ENCODE results near the gene FAM184A.

The FAM184A gene

GRCh38 chr6:119113961-119114360 lies 35.5 kb upstream of the FAM184A start:
- Histone ChIP-seq H2BK120ac (ENCODE audit: low read depth, low read length) (no peak overlapping the region), H3K4me3 (ENCODE audit: low read length) (no peak overlapping the region), H4K5ac (ENCODE audit: low read length) (no peak overlapping the region), H3K23ac (ENCODE audit: low read length) (no peak overlapping the region), H2BK5ac (ENCODE audit: low read length) (no peak overlapping the region), H3K79me1 (ENCODE audit: low read length) (no peaks in the 10 kb centered on the region), H2AK5ac (ENCODE audit: low read length) (no peak overlapping the region), H3K56ac (ENCODE audit: low read length) (no peak overlapping the region), H3K4me1 (ENCODE audit: control insufficient read depth, low read depth, low read length) (peaks cover 2% of the 10 kb centered on the region), H3K36me3 (ENCODE audit: control insufficient read depth, insufficient read depth, low read length) (no peaks in the 10 kb centered on the region), H3K27ac (ENCODE audit: low read depth, low read length) (no peak overlapping the region), H3K27me3 (ENCODE audit: insufficient read depth, low read length, poor library complexity) (no peaks in the 10 kb centered on the region), H3K79me2 (ENCODE audit: control insufficient read depth, insufficient read depth, low read length) (no peaks in the 10 kb centered on the region), H3K18ac (ENCODE audit: low read length) (no peak overlapping the region), H3K4ac (ENCODE audit: low read depth, low read length) (no peak overlapping the region), H4K8ac (ENCODE audit: low read depth, low read length) (no peak overlapping the region), H3K9ac (ENCODE audit: low read length) (no peak overlapping the region), H2BK15ac (replicated peaks; ENCODE audit: low read depth) (no peak overlapping the region), H3K4me2 (ENCODE audit: low read length) (no peak overlapping the region)
- DNase-seq = no peak
- no CpG with 5 or more reads among the region's 1 CpG for WGBS (ENCODE audit: extremely low coverage, insufficient coverage, low lambda C conversion rate)

DNA sequence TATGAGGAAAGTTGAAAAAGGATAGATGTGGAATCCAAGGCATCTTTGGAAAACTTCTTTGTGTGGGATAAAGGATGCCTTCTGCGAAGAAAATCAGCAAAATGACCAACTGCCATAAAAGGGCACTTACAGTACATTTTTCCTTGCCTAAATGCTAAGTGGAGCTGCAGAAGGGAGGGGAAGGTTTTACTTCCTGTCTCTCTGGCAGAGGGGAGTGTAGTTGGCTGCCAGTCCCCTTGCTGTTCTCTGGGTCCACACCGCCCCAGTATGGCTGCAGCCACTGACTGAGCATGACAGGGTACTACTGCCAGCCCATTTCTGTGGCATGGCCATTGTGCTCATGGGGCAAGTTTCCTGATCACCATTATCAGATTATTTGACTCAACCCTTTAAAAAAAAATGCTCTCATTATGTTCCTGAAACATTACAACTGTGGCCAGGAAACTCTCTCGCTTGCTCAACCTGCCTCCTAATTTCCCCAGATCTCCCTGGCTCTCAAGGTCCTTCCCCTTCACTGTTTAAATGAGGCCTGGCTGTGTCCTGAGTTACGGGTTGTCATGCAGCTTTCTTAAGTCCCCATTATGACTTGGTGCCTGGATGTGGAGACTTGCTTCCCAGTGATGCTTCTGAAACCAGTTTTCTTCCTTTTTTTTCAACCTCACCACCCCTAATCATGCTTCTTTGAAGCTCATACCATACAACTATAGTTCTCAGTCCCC lies 34.5 kb upstream of the FAM184A start:
- peak overlapping the region; percentile 27 for H3K56ac ChIP-seq (ENCODE audit: low read length)
- no peak overlapping the region for H3K4ac ChIP-seq (ENCODE audit: low read depth, low read length)
- no peak for DNase-seq
- H3K9ac ChIP-seq (ENCODE audit: low read length) = no peak overlapping the region
- peaks cover 2% of the 10 kb centered on the region for H3K4me1 ChIP-seq (ENCODE audit: control insufficient read depth, low read depth, low read length)
- H3K4me3 ChIP-seq (ENCODE audit: low read length) = no peak overlapping the region
- H3K36me3 ChIP-seq (ENCODE audit: control insufficient read depth, insufficient read depth, low read length) = no peaks in the 10 kb centered on the region
- H3K4me2 ChIP-seq (ENCODE audit: low read length) = no peak overlapping the region
- peak overlapping the region; percentile 21 for H4K5ac ChIP-seq (ENCODE audit: low read length)
- WGBS (ENCODE audit: extremely low coverage, insufficient coverage, low lambda C conversion rate) = no CpG with 5 or more reads among the region's 4 CpGs
- H2BK15ac ChIP-seq (replicated peaks; ENCODE audit: low read depth) = no peak overlapping the region
- no peak overlapping the region for H2BK120ac ChIP-seq (ENCODE audit: low read depth, low read length)
- H3K18ac ChIP-seq (ENCODE audit: low read length) = no peak overlapping the region
- no peak overlapping the region for H2AK5ac ChIP-seq (ENCODE audit: low read length)
- no peak overlapping the region for H4K8ac ChIP-seq (ENCODE audit: low read depth, low read length)
- H3K79me2 ChIP-seq (ENCODE audit: control insufficient read depth, insufficient read depth, low read length) = no peaks in the 10 kb centered on the region
- peak overlapping the region; percentile 52 for H2BK5ac ChIP-seq (ENCODE audit: low read length)
- no peak overlapping the region for H3K23ac ChIP-seq (ENCODE audit: low read length)
- H3K27ac ChIP-seq (ENCODE audit: low read depth, low read length) = no peak overlapping the region
- no peaks in the 10 kb centered on the region for H3K27me3 ChIP-seq (ENCODE audit: insufficient read depth, low read length, poor library complexity)
- H3K79me1 ChIP-seq (ENCODE audit: low read length) = no peaks in the 10 kb centered on the region

DNA sequence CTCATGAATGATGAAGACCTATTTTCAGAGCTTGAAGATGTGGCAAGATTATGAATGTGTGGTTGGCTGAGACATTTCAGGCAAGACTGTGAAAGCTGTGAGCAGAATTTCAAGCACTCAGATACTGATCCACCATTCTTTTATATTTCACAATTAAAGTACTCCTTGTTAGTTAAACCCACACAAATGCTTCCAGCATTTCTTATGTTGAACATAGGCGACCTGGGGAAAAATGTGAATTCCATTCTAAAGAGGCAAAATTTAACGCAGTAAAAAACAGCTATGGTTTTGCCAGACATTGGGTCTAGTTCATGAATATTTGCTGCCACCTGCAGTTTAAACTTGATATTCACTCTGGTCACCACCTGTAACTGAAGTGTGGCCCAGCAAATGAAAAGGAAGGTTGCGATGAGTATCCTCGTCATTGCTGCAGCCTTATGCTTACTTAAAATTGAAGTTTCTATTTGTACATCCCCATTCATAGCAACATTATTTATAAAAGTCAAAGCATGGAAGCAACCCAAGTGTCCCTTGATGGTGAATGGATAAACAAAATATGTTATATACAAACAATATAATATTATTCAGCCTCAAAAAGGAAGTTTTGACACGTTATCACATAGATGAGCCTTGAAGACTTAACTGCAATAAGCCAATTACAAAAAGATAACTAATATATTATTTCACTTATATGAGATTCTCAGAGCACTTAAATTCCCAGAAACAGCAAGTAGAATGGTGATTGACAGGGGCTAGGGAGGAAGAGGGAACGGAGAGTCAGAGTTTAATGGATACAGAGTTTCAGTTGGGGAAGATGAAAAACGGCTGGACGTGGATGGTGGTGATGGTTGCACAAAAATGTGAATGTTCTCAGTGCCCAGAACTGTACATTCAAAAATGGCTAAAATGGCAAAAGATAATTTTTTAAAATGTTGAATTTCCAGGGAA lies 32.4 kb upstream of the FAM184A start:
- Histone ChIP-seq H3K27me3 (ENCODE audit: insufficient read depth, low read length, poor library complexity) (no peaks in the 10 kb centered on the region), H3K18ac (ENCODE audit: low read length) (no peak overlapping the region), H3K23ac (ENCODE audit: low read length) (no peak overlapping the region), H4K5ac (ENCODE audit: low read length) (no peak overlapping the region), H2BK15ac (replicated peaks; ENCODE audit: low read depth) (no peak overlapping the region), H2BK120ac (ENCODE audit: low read depth, low read length) (no peak overlapping the region), H3K79me1 (ENCODE audit: low read length) (no peaks in the 10 kb centered on the region), H3K4me2 (ENCODE audit: low read length) (no peak overlapping the region), H3K9ac (ENCODE audit: low read length) (no peak overlapping the region), H3K56ac (ENCODE audit: low read length) (peak overlapping the region; percentile 18), H2AK5ac (ENCODE audit: low read length) (no peak overlapping the region), H3K4ac (ENCODE audit: low read depth, low read length) (no peak overlapping the region), H3K27ac (ENCODE audit: low read depth, low read length) (no peak overlapping the region), H2BK5ac (ENCODE audit: low read length) (no peak overlapping the region), H3K4me3 (ENCODE audit: low read length) (no peak overlapping the region), H3K36me3 (ENCODE audit: control insufficient read depth, insufficient read depth, low read length) (no peaks in the 10 kb centered on the region), H3K4me1 (ENCODE audit: control insufficient read depth, low read depth, low read length) (peaks cover 2% of the 10 kb centered on the region), H3K79me2 (ENCODE audit: control insufficient read depth, insufficient read depth, low read length) (no peaks in the 10 kb centered on the region), H4K8ac (ENCODE audit: low read depth, low read length) (no peak overlapping the region)
- DNase-seq = peak; percentile 69
- WGBS (ENCODE audit: extremely low coverage, insufficient coverage, low lambda C conversion rate) = no CpG with 5 or more reads among the region's 8 CpGs

GRCh38 chr6:119109654-119110325 lies 31.3 kb upstream of the FAM184A start:
- H4K5ac ChIP-seq (ENCODE audit: low read length) = no peak overlapping the region
- no peak for DNase-seq
- H3K18ac ChIP-seq (ENCODE audit: low read length) = peak overlapping the region; percentile 64
- H3K56ac ChIP-seq (ENCODE audit: low read length) = peak overlapping the region; percentile 18
- H3K4me3 ChIP-seq (ENCODE audit: low read length) = no peak overlapping the region
- H3K27me3 ChIP-seq (ENCODE audit: insufficient read depth, low read length, poor library complexity) = no peaks in the 10 kb centered on the region
- no peak overlapping the region for H2AK5ac ChIP-seq (ENCODE audit: low read length)
- no peak overlapping the region for H3K4ac ChIP-seq (ENCODE audit: low read depth, low read length)
- H3K79me2 ChIP-seq (ENCODE audit: control insufficient read depth, insufficient read depth, low read length) = no peaks in the 10 kb centered on the region
- no peak overlapping the region for H3K27ac ChIP-seq (ENCODE audit: low read depth, low read length)
- H3K9ac ChIP-seq (ENCODE audit: low read length) = no peak overlapping the region
- WGBS (ENCODE audit: extremely low coverage, insufficient coverage, low lambda C conversion rate) = no CpG with 5 or more reads among the region's 8 CpGs
- no peak overlapping the region for H2BK5ac ChIP-seq (ENCODE audit: low read length)
- H3K4me2 ChIP-seq (ENCODE audit: low read length) = no peak overlapping the region
- peak overlapping the region; percentile 2 for H2BK15ac ChIP-seq (replicated peaks; ENCODE audit: low read depth)
- no peak overlapping the region for H4K8ac ChIP-seq (ENCODE audit: low read depth, low read length)
- H3K23ac ChIP-seq (ENCODE audit: low read length) = no peak overlapping the region
- H3K79me1 ChIP-seq (ENCODE audit: low read length) = no peaks in the 10 kb centered on the region
- H2BK120ac ChIP-seq (ENCODE audit: low read depth, low read length) = no peak overlapping the region
- peaks cover 2% of the 10 kb centered on the region for H3K4me1 ChIP-seq (ENCODE audit: control insufficient read depth, low read depth, low read length)
- no peaks in the 10 kb centered on the region for H3K36me3 ChIP-seq (ENCODE audit: control insufficient read depth, insufficient read depth, low read length)

DNA sequence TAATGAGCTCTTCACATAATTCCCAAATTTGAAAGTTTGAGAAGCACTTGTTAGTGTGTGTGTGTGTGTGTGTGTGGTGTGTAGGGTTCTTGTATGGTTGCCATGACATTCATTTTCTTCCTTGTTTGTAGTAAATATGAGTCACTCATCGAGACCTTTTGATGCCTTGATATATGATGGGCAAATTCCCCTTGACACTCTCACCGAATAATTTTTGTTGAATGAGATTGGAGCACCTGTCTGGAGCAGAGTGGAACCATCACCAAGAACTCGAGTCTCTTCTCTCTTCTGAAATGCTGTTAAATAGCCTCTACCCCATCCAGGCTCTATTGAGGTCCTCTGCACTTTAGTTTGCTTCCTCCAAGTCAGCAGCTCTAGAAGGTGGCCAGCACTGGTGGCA lies 29.6 kb upstream of the FAM184A start:
- WGBS (ENCODE audit: extremely low coverage, insufficient coverage, low lambda C conversion rate) = no CpG with 5 or more reads among the region's 3 CpGs

More for the DNA sequence above, 29.6 kb upstream of the FAM184A start:
- H3K23ac ChIP-seq (ENCODE audit: low read length) = no peak overlapping the region
- H3K27me3 ChIP-seq (ENCODE audit: insufficient read depth, low read length, poor library complexity) = no peaks in the 10 kb centered on the region
- H4K5ac ChIP-seq (ENCODE audit: low read length) = no peak overlapping the region
- no peak overlapping the region for H2BK120ac ChIP-seq (ENCODE audit: low read depth, low read length)
- H4K8ac ChIP-seq (ENCODE audit: low read depth, low read length) = no peak overlapping the region
- no peak overlapping the region for H3K9ac ChIP-seq (ENCODE audit: low read length)
- DNase-seq = no peak
- peaks cover under 1% of the 10 kb centered on the region for H3K4me1 ChIP-seq (ENCODE audit: control insufficient read depth, low read depth, low read length)
- no peaks in the 10 kb centered on the region for H3K79me1 ChIP-seq (ENCODE audit: low read length)
- H3K36me3 ChIP-seq (ENCODE audit: control insufficient read depth, insufficient read depth, low read length) = no peaks in the 10 kb centered on the region
- no peak overlapping the region for H2AK5ac ChIP-seq (ENCODE audit: low read length)
- no peak overlapping the region for H3K4ac ChIP-seq (ENCODE audit: low read depth, low read length)
- no peak overlapping the region for H3K56ac ChIP-seq (ENCODE audit: low read length)
- no peaks in the 10 kb centered on the region for H3K79me2 ChIP-seq (ENCODE audit: control insufficient read depth, insufficient read depth, low read length)
- no peak overlapping the region for H2BK15ac ChIP-seq (replicated peaks; ENCODE audit: low read depth)
- no peak overlapping the region for H2BK5ac ChIP-seq (ENCODE audit: low read length)
- H3K4me2 ChIP-seq (ENCODE audit: low read length) = no peak overlapping the region
- no peak overlapping the region for H3K4me3 ChIP-seq (ENCODE audit: low read length)
- H3K27ac ChIP-seq (ENCODE audit: low read depth, low read length) = no peak overlapping the region
- H3K18ac ChIP-seq (ENCODE audit: low read length) = no peak overlapping the region

Measured in mesendoderm (in vitro differentiated cells).